Smooth muscle cell (in vitro differentiated cells): ENCODE data around the gene GALNT12. TPM values are rescaled to one million over a fixed set of nuclear protein-coding genes. Genes with fewer than 3 reads are reported as not detected.

Experiments used
- DNase-seq: peaks from one replicate; lab custom pipeline; 2025; ENCODE audit not compliant: unreplicated experiment; lab: John Stamatoyannopoulos, UW
- H2AFZ ChIP-seq: fragments of 200-600 bp; sonication (generic); 2 replicates; pipeline ENCODE4 v1.6.0; 2016; ENCODE audit warnings: antibody characterized with exemption, low read depth, mild to moderate bottlenecking
- H3F3A ChIP-seq: fragments of 200-600 bp; sonication (generic); 2 replicates; pipeline ENCODE4 v1.6.0; 2017; ENCODE audit warnings: antibody characterized with exemption, low read depth
- H3K27ac ChIP-seq: fragments of 200-600 bp; sonication (generic); 2 replicates; pipeline ENCODE4 v1.5.1; 2016; ENCODE audit warnings: low read depth, mild to moderate bottlenecking
- H3K27me3 ChIP-seq: fragments of 200-600 bp; sonication (generic); 2 replicates; pipeline ENCODE4 v1.6.1; 2016; ENCODE audit warnings: low read depth, mild to moderate bottlenecking
- H3K36me3 ChIP-seq: fragments of 200-600 bp; sonication (generic); 2 replicates; pipeline ENCODE4 v1.5.1; 2016; ENCODE audit warnings: low read depth
- H3K4me1 ChIP-seq: fragments of 200-600 bp; sonication (generic); 2 replicates; pipeline ENCODE4 v1.5.1; 2016; ENCODE audit warnings: low read depth
- H3K4me2 ChIP-seq: fragments of 200-600 bp; sonication (generic); 2 replicates; pipeline ENCODE4 v1.6.0; 2016; ENCODE audit warnings: mild to moderate bottlenecking
- H3K4me3 ChIP-seq: fragments of 200-600 bp; sonication (generic); 2 replicates; pipeline ENCODE4 v1.5.1; 2016; ENCODE audit warnings: mild to moderate bottlenecking
- H3K79me2 ChIP-seq: fragments of 200-600 bp; sonication (generic); 2 replicates; pipeline ENCODE4 v1.6.0; 2016; ENCODE audit warnings: low read depth, mild to moderate bottlenecking
- H3K9ac ChIP-seq: fragments of 200-600 bp; sonication (generic); 2 replicates; pipeline ENCODE4 v1.6.0; 2016; ENCODE audit warnings: low read depth
- H3K9me3 ChIP-seq: fragments of 200-600 bp; sonication (generic); replicated peaks from 2 replicates; pipeline ENCODE4 v1.5.1; 2016; ENCODE audit warnings: low read depth
- H4K20me1 ChIP-seq: fragments of 200-600 bp; sonication (generic); 2 replicates; pipeline ENCODE4 v1.6.0; 2016; ENCODE audit warnings: low read depth
- WGBS: methylation state at CpG from one replicate; pipeline ENCODE4 v1.1.7; 2016; ENCODE audit warnings: low lambda C conversion rate; 5-methylcytosine and 5-hydroxymethylcytosine counted together
- polyA plus RNA-seq: library from polyadenylated mRNA; unstranded; fragments of >200 nt; fragmentation: Nextera tagmentation; extraction: Ambion mirVana; gene quantifications from 2 replicates; pipeline ENCODE4 v1.2.1, GENCODE V29; 2016
- total RNA-seq: library from RNA; depleted of rRNA; stranded (reverse); fragments of >200 nt; gene quantifications from 2 replicates; pipeline ENCODE4 v1.2.3, GENCODE V29; 2014
- TF ChIP-seq, protein P1 (sequence below): fragments of 200-600 bp; sonication (generic); IDR thresholded peaks from 2 replicates; pipeline ENCODE4 v1.5.1; 2017; ENCODE audit warnings: borderline replicate concordance, mild to moderate bottlenecking, antibody characterized with exemption; ENCODE audit not compliant: insufficient read depth, poor library complexity, severe bottlenecking

The GALNT12 gene
- total and polyA plus RNA-seq, 2 experiments from 2014 or later, result 1.7 to 4.0 TPM

DNA sequence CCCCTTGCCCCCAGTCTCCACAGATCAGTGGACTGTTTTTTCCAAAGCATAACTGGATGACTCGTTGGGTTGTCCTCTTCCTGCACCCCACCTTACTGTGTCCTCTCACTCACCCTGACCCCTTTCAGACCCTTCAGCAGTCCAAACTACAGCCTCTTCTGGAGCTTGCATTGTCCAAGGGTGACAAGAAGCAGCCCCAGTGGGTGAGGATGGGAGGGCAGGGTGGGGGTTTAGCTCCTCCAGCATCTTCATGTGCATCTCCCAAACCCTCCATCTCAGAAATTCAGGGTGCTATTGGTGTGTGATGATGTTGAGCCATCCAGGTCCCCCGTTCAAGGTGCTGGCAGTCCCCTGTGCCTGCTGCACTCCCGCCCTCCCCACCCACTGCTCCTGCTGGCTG is 73.9 kb downstream of the GALNT12 start:
- no peaks in the 10 kb centered on the region for H3K79me2 ChIP-seq
- H3K4me2 ChIP-seq, result no peak overlapping the region
- 92% methylated on average over 1 of the region's 3 CpGs for WGBS
- no peaks in the 10 kb centered on the region for H4K20me1 ChIP-seq
- no peaks in the 10 kb centered on the region for H3F3A ChIP-seq
- no peak overlapping the region for H2AFZ ChIP-seq
- no peaks in the 10 kb centered on the region for H3K9me3 ChIP-seq
- no peak overlapping the region for H3K27ac ChIP-seq
- no peak overlapping the region for H3K9ac ChIP-seq
- peaks cover 4% of the 10 kb centered on the region for H3K4me1 ChIP-seq
- no peak for DNase-seq
- H3K4me3 ChIP-seq, result no peak overlapping the region
- H3K27me3 ChIP-seq, result no peaks in the 10 kb centered on the region
- H3K36me3 ChIP-seq, result no peaks in the 10 kb centered on the region
- TF ChIP-seq, protein P1, sequence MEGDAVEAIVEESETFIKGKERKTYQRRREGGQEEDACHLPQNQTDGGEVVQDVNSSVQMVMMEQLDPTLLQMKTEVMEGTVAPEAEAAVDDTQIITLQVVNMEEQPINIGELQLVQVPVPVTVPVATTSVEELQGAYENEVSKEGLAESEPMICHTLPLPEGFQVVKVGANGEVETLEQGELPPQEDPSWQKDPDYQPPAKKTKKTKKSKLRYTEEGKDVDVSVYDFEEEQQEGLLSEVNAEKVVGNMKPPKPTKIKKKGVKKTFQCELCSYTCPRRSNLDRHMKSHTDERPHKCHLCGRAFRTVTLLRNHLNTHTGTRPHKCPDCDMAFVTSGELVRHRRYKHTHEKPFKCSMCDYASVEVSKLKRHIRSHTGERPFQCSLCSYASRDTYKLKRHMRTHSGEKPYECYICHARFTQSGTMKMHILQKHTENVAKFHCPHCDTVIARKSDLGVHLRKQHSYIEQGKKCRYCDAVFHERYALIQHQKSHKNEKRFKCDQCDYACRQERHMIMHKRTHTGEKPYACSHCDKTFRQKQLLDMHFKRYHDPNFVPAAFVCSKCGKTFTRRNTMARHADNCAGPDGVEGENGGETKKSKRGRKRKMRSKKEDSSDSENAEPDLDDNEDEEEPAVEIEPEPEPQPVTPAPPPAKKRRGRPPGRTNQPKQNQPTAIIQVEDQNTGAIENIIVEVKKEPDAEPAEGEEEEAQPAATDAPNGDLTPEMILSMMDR, result no peak

DNA sequence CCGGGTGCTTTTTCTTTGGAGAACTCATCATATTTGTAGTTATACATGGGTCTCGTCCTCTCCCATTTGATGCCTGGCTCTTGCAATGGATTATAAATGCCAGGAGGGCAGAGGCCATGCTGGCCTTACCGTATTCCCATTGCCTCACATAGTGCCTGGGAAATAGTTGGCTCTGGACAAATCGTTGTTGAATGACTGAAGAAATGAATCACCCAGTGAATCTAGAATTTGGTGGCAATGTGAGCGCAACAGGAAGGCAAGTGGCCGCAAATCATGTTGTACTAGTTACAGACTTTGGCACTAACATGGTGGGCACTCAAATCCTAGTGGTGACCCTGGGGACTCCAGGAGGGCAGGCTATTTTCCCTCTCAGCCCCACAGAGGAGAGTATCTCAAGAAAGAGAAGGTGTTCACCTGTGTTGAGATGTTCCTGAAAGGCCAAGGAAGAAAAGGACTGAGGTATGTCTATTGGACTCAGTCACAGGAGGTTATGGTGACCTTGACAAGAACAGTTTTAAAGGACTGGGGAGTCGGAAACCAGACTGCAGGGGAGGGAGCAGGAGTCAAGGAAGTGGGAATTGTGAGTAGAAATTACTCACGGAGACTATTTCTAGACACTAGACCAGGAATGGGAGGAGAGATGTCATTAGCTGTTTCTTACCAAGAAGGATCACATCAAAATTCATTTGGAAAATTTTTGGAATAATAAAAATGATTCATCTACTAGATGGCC is 74.5 kb downstream of the GALNT12 start:
- TF ChIP-seq, protein P1, result no peak
- H3K79me2 ChIP-seq, result no peaks in the 10 kb centered on the region
- no peaks in the 10 kb centered on the region for H3F3A ChIP-seq
- H2AFZ ChIP-seq, result no peak overlapping the region
- H3K9ac ChIP-seq, result no peak overlapping the region
- 80% methylated on average over 8 of the region's 8 CpGs for WGBS
- no peaks in the 10 kb centered on the region for H4K20me1 ChIP-seq
- no peaks in the 10 kb centered on the region for H3K9me3 ChIP-seq
- no peaks in the 10 kb centered on the region for H3K27me3 ChIP-seq
- H3K27ac ChIP-seq, result no peak overlapping the region
- H3K36me3 ChIP-seq, result no peaks in the 10 kb centered on the region
- H3K4me3 ChIP-seq, result no peak overlapping the region
- H3K4me1 ChIP-seq, result peaks cover 10% of the 10 kb centered on the region
- H3K4me2 ChIP-seq, result no peak overlapping the region
- DNase-seq, result no peak

DNA sequence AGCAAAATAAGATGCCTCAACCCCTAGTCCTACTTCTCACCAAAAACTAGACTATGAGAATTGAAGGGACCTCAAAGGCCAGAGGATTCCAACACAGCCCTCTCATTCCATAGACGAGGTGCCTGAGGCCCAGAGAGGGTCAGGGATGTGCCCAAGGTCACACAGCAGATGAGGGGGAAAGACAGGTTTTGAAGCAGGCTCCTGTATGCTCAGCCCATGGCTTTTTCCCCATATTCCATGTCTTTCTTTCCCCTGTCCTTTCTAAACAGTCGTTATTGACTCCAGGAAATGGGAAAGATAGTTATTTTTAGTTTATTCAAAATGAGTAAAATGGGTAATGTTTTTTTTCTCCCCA is 75.1 kb downstream of the GALNT12 start:
- no peaks in the 10 kb centered on the region for H3K9me3 ChIP-seq
- H3F3A ChIP-seq, result no peaks in the 10 kb centered on the region
- no peak overlapping the region for H3K27ac ChIP-seq
- no peaks in the 10 kb centered on the region for H3K36me3 ChIP-seq
- H3K4me3 ChIP-seq, result no peak overlapping the region
- no peak overlapping the region for H3K9ac ChIP-seq
- TF ChIP-seq, protein P1, result no peak
- H4K20me1 ChIP-seq, result no peaks in the 10 kb centered on the region
- no peak for DNase-seq
- H3K79me2 ChIP-seq, result no peaks in the 10 kb centered on the region
- H3K4me2 ChIP-seq, result no peak overlapping the region
- no peak overlapping the region for H2AFZ ChIP-seq
- WGBS, result 50% methylated on average over 2 of the region's 2 CpGs
- H3K4me1 ChIP-seq, result peaks cover 15% of the 10 kb centered on the region
- no peaks in the 10 kb centered on the region for H3K27me3 ChIP-seq

DNA sequence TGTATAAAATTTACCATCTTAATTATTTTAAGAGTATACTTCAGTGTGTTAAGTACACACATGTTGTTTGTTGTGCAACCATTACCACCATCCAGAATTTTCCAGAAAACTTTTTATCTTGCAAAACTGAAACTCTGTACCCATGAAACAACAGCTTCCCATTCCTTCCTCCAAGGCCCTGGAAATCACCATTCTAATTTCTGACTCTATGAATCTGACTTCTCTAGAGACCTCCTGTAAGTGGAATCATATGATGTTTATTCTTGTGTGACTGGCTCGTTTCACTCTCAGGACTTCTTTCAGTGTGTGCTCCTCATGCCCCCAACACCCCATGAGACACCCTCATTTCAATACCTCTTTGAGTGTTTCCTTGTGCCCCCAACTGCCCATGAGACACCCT is 75.8 kb downstream of the GALNT12 start:
- H4K20me1 ChIP-seq, result no peaks in the 10 kb centered on the region
- DNase-seq, result no peak
- H3K9ac ChIP-seq, result no peak overlapping the region
- no peaks in the 10 kb centered on the region for H3K36me3 ChIP-seq
- WGBS, result 81% methylated on average over 1 of the region's 1 CpG
- no peaks in the 10 kb centered on the region for H3K27me3 ChIP-seq
- H3K27ac ChIP-seq, result no peak overlapping the region
- no peaks in the 10 kb centered on the region for H3F3A ChIP-seq
- H2AFZ ChIP-seq, result no peak overlapping the region
- no peak overlapping the region for H3K4me2 ChIP-seq
- no peaks in the 10 kb centered on the region for H3K79me2 ChIP-seq
- no peak overlapping the region for H3K4me3 ChIP-seq
- H3K9me3 ChIP-seq, result no peaks in the 10 kb centered on the region
- TF ChIP-seq, protein P1, result no peak
- H3K4me1 ChIP-seq, result peaks cover 20% of the 10 kb centered on the region
